Measurements from ENCODE around the gene DPH1.

DNA sequence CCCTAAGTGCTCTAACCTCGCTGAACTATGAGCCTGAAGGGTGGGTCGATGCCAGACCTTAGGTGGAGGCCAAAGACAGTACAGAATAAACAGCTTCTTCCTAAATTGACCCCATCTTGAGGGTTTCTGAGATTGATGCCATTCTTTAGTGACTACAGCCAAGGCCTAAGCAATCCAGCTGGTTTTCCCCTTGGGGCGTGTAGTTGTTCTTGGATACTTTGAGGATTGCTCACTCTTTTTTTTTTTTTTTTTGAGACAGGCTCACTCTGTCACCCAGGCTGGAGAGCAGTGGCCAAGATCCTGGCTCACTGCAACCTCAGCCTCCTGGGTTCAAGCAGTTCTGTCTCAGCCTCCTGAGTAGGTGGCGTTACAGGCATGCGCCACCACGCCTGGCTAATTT lies 13.8 kb downstream of the DPH1 start:
- TF ChIP-seq, protein P1, sequence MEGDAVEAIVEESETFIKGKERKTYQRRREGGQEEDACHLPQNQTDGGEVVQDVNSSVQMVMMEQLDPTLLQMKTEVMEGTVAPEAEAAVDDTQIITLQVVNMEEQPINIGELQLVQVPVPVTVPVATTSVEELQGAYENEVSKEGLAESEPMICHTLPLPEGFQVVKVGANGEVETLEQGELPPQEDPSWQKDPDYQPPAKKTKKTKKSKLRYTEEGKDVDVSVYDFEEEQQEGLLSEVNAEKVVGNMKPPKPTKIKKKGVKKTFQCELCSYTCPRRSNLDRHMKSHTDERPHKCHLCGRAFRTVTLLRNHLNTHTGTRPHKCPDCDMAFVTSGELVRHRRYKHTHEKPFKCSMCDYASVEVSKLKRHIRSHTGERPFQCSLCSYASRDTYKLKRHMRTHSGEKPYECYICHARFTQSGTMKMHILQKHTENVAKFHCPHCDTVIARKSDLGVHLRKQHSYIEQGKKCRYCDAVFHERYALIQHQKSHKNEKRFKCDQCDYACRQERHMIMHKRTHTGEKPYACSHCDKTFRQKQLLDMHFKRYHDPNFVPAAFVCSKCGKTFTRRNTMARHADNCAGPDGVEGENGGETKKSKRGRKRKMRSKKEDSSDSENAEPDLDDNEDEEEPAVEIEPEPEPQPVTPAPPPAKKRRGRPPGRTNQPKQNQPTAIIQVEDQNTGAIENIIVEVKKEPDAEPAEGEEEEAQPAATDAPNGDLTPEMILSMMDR (IDR thresholded peaks at IDR 0.05): no peak
- no peak for TF ChIP-seq POLR2A (IDR thresholded peaks at IDR 0.05)
- TF ChIP-seq EP300 (IDR thresholded peaks at IDR 0.05): no peak

Data from ovary (tissue), 3 donors.